ENCODE data around the gene CCR5.

Gene CCR5

DNA sequence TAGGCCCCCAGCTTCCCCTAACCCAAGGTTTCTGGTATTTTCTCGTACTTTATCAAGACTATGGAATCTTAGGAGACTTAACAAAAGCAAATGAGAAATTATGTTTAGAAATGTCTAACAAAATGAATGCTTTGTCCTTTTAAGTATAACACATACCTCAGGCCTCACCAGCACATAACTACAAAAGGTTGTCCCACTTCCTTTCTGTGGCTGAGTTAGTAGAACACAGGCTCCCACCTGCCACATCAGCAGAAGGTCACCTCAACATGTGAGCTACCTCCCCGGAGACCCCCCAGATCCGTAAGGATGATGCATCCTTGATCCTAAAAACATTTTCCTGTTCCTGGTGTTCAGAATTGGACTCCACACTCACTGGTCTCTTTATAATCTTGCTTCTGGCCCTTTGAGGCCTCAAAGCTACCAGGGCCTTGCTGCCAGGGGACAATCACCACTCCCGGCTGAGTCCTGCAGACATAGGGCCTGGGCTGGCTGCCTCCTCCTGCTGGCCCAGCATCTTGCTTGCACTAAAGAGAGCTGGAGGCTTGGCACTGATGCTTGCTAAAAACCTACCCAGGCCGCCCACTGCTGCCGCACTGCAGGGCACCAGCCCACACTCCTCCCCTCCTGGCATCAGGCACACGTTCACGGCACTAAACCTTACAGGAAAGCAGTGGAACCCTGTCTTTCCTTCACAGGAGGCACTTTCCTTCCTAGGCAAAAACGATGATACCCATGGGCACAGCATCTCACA is 39.2 kb downstream of the CCR5 start:
- no peak for DNase-seq

DNA sequence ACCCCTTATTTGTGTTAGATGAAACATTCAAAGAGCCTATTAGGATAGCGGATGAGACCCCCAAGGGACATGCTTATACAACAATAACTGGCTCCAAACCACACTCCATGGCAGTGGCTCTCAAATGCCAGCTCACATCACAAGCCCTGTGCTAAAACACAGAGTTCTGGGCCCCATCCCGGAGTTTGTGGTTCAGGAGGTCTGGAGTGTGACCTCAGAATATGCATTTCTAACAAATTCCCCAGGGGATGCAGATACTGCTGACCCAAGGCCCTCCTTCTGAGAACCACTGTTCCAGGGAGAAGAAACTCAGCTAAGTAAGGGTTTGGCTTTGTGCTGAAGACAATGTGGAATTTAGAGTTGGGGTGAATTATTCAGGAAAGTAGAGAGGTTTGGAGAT is 39.9 kb downstream of the CCR5 start:
- DNase-seq, result no peak

GRCh38 chr3:46411271-46411670 is 40.5 kb downstream of the CCR5 start:
- DNase-seq, result no peak

- DNase-seq, result no peak
Observed at GRCh38 chr3:46412786-46413298, 42.1 kb downstream of the CCR5 start.

- no peak for DNase-seq
Observed at GRCh38 chr3:46413951-46414350, 43.2 kb downstream of the CCR5 start.

GRCh38 chr3:46414739-46415138 is 44.0 kb downstream of the CCR5 start:
- no peak for DNase-seq

DNA sequence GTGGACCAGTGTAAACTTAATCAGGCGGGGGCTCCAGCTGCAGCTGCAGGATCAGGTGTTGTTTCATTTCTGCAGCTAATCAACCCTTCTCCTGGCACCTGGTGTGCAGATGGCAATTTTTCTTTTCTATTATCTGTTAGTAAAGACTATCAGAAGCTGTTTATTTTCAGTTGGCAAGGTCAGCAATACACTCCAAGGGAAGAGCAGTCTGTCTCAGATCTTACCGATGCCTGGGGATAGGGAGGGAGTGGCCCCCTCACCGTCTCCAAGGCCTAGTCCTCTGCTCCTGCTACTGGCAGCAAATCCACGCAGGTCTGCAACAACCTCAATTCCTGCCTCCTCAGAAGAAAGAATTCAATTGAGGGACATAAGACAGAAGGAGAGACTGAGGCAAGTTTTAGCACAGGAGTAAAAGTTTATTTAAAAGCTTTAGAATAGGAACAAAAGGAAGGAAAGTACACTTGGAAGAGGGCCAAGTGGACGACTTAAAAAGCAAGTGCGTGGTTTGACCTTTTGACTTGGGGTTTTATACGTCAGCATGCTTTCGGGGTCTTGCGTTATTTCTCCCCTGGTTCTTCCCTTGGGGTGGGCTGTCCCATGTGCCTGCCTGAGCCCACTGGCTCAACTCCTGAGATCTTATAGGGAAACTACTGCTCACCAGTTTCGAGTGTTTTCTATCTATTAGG is 45.5 kb downstream of the CCR5 start:
- DNase-seq, result peak; percentile 61

DNA sequence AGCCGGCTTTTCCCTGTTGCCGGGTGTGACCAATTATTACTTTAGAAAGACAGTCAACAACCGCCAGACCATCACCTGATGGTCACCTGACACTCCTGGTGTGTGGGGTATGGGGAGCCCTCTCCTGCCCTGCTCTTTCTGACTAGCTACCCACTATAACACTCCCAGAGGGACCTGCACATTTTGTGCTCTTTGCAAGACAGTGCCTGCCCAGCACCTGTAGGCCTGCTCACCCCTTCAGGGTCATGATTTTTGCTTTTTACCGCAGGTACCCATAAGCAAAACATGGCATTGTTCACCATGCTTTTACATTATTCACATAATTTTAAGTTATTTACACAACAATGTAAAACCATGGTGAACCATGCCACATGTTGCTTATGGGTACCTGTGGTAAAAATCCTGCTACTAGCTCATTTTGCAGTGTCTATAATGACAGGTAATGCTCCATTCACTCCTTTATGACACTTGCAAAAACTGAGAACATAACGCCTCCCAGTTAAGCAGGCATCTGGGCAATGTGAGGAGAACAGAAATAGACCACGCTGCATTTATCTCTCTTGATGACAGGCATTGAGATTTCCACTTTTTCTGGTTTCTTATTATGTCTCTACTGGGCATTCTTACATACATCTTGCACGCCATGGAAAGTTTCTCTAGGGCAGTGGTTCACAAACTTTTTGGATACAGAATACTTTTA is 46.2 kb downstream of the CCR5 start:
- DNase-seq, result no peak

GRCh38 chr3:46417841-46418611 is 47.3 kb downstream of the CCR5 start:
- no peak for DNase-seq

GRCh38 chr3:46419816-46420215 is 49.1 kb downstream of the CCR5 start:
- DNase-seq, result no peak

DNA sequence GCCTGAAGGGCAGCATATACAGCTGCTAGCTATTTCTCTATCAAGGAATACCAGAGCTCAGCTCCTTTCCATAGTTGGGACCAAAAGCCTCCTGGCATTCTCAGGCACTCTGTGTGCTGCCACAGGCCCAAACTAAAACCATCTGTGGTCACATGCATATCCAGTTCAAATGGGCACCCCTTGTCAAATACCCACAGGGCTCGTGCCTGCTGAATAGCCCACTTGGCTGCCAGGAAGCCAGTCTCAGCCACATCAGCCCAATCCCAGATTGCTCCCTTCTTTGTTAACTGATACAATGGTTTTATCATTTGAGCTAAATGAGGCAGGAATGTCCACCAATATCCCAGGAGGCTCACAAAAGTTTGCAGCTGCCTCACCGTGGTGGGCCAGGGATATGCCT is 50.2 kb downstream of the CCR5 start:
- DNase-seq, result no peak

- DNase-seq, result no peak
Observed at GRCh38 chr3:46422617-46423016, 51.9 kb downstream of the CCR5 start.

- DNase-seq, result no peak
Observed at GRCh38 chr3:46423588-46423987, 52.8 kb downstream of the CCR5 start.
